ENCODE results near the gene ANKRD13D. TPM values are rescaled to one million over a fixed set of nuclear protein-coding genes. Genes with fewer than 3 reads are reported as not detected.
"Not testable (repeated sequence)": the region's sequence is repeated elsewhere in the genome, so short reads cannot be mapped to it uniquely, and the experiment has no call there.

The ANKRD13D gene
- total and polyA plus RNA-seq, 10 donors = 65.2 to 151 (median 126) TPM

GRCh38 chr11:67317888-67318555 is 28.9 kb downstream of the ANKRD13D start:
- peak; percentile 91 for DNase-seq
- H3K36me3 ChIP-seq = no peaks in the 10 kb centered on the region
- intact Hi-C loops (cut with DNase I; ENCODE audit: low total_unique reads) = loop anchor here (2.0 kb wide), 1 partner anchor 55 kb away; no protein-coding TSS in a partner anchor
- TF ChIP-seq CTCF (IDR thresholded peaks at IDR 0.05 in 8 of 11, conservative IDR thresholded peaks at IDR 0.05 in 3 of 11) = peak in 1 of 11 experiments; percentile 1
- TF ChIP-seq POLR2A (IDR thresholded peaks at IDR 0.05) = no peak
- TF ChIP-seq POLR2AphosphoS5 (IDR thresholded peaks at IDR 0.05) = no peak
- H3K4me3 ChIP-seq = peak overlapping the region; percentile 63 to 97 (median 92)
- no peaks in the 10 kb centered on the region for H3K9me3 ChIP-seq
- peak overlapping the region; percentile 84 to 97 (median 94) for H3K27ac ChIP-seq
- no peaks in the 10 kb centered on the region for H3K27me3 ChIP-seq (replicated peaks in 1 of 7)
- whole genome bisulfite sequencing, 5 donors = 0 to 7% (median 1%) methylated on average over 5 to 53 of the region's 53 CpGs
- H3K4me1 ChIP-seq = peaks cover 6 to 50% (median 27%) of the 10 kb centered on the region in 6 donors

DNA sequence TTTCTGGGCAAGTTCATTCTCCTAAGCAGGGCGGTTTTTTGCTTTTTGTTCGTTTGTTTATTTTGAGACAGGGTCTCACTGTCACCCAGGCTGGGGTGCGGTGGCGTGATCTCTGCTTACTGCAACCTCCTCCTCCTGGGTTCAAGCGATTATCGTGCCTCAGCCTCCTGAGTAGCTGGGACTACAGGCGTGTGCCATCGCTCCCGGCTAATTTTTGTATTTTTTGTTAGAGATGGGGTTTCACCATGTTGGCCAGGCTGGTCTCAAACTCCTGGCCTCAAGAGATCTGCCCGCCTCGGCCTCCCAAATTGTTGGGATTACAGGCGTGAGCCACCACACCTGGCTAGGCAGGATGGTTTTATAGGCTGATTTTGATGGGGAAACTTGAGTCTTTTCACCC is 29.8 kb downstream of the ANKRD13D start:
- H3K9me3 ChIP-seq; H3K27me3 ChIP-seq (replicated peaks in 1 of 7); intact Hi-C loops (cut with DNase I; ENCODE audit: low total_unique reads); H3K36me3 ChIP-seq; DNase-seq; H3K27ac ChIP-seq: not testable (repeated sequence)
- 92 to 97% (median 95%) methylated on average over 12 of the region's 12 CpGs for WGBS, 5 donors
- peaks cover 5 to 43% (median 25%) of the 10 kb centered on the region in 6 donors for H3K4me1 ChIP-seq
- peak overlapping the region in 4 of 8 donors; percentile 81 to 97 (median 92) for H3K4me3 ChIP-seq

- no peaks in the 10 kb centered on the region for H3K9me3 ChIP-seq
- peaks cover 5 to 43% (median 25%) of the 10 kb centered on the region in 6 donors for H3K4me1 ChIP-seq
- no peaks in the 10 kb centered on the region for H3K36me3 ChIP-seq
- intact Hi-C loops (cut with DNase I; ENCODE audit: low total_unique reads) = no loop called here
- DNase-seq = no peak
- no peak overlapping the region for H3K4me3 ChIP-seq
- no peak overlapping the region for H3K27ac ChIP-seq
- 87 to 93% (median 91%) methylated on average over 3 of the region's 3 CpGs for WGBS, 5 donors
- TF ChIP-seq CTCF (IDR thresholded peaks at IDR 0.05 in 8 of 11, conservative IDR thresholded peaks at IDR 0.05 in 3 of 11) = no peak
- TF ChIP-seq POLR2A (IDR thresholded peaks at IDR 0.05) = no peak
- no peak for TF ChIP-seq POLR2AphosphoS5 (IDR thresholded peaks at IDR 0.05)
- H3K27me3 ChIP-seq (replicated peaks in 1 of 7) = no peaks in the 10 kb centered on the region
Measured at GRCh38 chr11:67320011-67320410, 30.9 kb downstream of the ANKRD13D start.

- no peak for DNase-seq
- intact Hi-C loops (cut with DNase I; ENCODE audit: low total_unique reads) = no loop called here
- peak overlapping the region in 3 of 8 donors; percentile 6 to 31 (median 23) for H3K27ac ChIP-seq
- H3K9me3 ChIP-seq = no peaks in the 10 kb centered on the region
- 66 to 90% (median 81%) methylated on average over 2 of the region's 2 CpGs for WGBS, 5 donors
- H3K4me1 ChIP-seq = peaks cover 5 to 43% (median 25%) of the 10 kb centered on the region in 6 donors
- no peak overlapping the region for H3K4me3 ChIP-seq
- TF ChIP-seq POLR2AphosphoS5 (IDR thresholded peaks at IDR 0.05) (peak in 1 of 3 donors; percentile 25), POLR2A (IDR thresholded peaks at IDR 0.05) (no peak), CTCF (IDR thresholded peaks at IDR 0.05 in 8 of 11, conservative IDR thresholded peaks at IDR 0.05 in 3 of 11) (no peak)
- H3K27me3 ChIP-seq (replicated peaks in 1 of 7) = no peaks in the 10 kb centered on the region
- H3K36me3 ChIP-seq = no peaks in the 10 kb centered on the region
Measured at GRCh38 chr11:67320691-67321090, 31.6 kb downstream of the ANKRD13D start.
